ENCODE results near the gene CEL.

The CEL gene

DNA sequence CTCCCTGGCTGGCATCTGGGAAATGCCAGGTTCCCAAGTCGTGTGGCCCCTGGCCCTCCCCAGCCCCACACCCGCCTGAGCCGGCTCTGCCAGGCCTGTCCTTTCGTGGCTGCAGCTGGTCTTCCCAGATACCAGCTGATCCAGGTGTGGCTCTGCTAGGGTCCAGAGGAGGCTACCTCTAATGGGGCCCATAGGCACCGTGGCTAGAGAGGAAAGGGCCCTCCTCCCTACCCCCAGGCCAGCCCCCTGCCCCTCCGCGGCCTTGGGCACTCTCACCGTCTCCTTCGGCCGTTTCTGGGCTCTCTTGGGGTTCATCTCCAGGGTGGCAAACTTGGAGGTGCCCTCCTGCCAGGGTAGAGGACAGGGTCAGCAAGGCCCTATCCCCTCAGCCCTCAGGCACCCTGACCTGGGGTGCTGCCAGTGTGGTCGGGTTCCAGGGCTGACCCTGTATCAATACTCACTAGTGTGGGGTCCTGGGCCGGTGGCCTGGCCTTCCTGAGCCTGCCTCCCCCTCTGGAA is 42.3 kb downstream of the CEL start:
- CTCF ChIA-PET = interaction anchor here (0.7 to 20.8 kb wide), 11 partner anchors 10 to 69 kb away, joined by 3 to 473 read pairs (median 8); no protein-coding TSS in a partner anchor
- TF ChIP-seq, protein P1, sequence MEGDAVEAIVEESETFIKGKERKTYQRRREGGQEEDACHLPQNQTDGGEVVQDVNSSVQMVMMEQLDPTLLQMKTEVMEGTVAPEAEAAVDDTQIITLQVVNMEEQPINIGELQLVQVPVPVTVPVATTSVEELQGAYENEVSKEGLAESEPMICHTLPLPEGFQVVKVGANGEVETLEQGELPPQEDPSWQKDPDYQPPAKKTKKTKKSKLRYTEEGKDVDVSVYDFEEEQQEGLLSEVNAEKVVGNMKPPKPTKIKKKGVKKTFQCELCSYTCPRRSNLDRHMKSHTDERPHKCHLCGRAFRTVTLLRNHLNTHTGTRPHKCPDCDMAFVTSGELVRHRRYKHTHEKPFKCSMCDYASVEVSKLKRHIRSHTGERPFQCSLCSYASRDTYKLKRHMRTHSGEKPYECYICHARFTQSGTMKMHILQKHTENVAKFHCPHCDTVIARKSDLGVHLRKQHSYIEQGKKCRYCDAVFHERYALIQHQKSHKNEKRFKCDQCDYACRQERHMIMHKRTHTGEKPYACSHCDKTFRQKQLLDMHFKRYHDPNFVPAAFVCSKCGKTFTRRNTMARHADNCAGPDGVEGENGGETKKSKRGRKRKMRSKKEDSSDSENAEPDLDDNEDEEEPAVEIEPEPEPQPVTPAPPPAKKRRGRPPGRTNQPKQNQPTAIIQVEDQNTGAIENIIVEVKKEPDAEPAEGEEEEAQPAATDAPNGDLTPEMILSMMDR (IDR thresholded peaks at IDR 0.05; ENCODE audit: control extremely low read depth, extremely low read depth, low read depth, missing control alignments) = no peak
- no peak for DNase-seq (ENCODE audit: extremely low spot score)
- POLR2A ChIA-PET = no interaction called here

DNA sequence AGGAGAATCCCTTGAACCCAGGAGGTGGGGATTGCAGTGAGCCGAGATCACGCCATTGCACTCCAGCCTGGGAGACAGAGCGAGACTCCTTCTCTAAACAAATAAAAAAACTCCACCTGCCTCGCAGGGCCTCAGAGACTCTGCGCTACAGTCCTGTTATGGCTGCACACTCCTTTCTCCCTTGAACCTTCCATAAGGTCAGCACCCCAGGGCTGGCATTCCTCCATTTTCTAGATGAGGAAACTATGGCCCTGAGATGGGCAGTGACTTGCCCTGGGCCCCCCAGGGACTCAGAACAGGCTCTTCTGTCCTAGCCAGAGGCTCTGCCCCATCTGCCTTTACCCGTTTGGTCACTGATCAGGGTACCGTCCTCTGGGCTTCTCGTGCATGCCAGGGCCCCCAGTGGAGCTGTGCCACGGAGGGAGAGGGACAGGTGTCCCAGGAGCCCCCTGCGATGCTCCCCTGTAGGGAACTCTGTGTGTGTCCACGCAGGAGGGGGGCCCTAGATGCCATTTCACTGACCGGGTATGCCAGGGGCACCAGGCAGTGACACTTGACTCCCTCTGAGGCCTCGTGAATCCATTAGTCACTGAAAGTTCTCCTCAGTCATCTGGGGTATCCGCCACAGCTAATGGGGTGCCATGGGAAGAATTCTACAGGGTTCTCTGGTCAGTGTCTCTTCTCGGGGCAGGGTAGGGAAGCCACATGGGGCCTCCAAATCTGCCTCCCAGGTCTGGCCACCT is 43.1 kb downstream of the CEL start:
- POLR2A ChIA-PET = no interaction called here
- TF ChIP-seq, protein P1 (IDR thresholded peaks at IDR 0.05; ENCODE audit: control extremely low read depth, extremely low read depth, low read depth, missing control alignments) = no peak
- DNase-seq (ENCODE audit: extremely low spot score) = no peak
- CTCF ChIA-PET = interaction anchor here (0.8 to 20.8 kb wide), 4 partner anchors 10 to 63 kb away, joined by 3 to 473 read pairs (median 6); no protein-coding TSS in a partner anchor

DNA sequence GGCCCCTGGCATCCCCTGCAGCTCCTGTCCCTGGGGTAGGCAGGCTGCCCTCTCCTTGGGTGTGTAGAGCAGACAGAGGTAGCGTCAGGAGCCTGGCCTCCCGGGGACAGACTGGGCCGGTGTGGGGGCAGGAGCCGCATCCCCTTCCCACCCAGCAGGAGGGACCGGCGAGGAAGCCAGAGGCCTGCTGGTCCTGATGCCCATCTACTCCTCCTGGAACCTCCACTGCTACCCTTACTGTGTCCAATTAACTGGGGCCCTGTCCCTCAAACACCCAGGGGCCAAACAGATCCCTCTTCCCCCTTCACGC is 43.6 kb downstream of the CEL start:
- TF ChIP-seq, protein P1 (IDR thresholded peaks at IDR 0.05; ENCODE audit: control extremely low read depth, extremely low read depth, low read depth, missing control alignments) = no peak
- CTCF ChIA-PET = interaction anchor here (0.8 to 20.8 kb wide), 3 partner anchors 10 to 42 kb away, joined by 3 to 473 read pairs (median 3); no protein-coding TSS in a partner anchor
- no peak for DNase-seq (ENCODE audit: extremely low spot score)
- POLR2A ChIA-PET = interaction anchor here (0.9 kb wide), 1 partner anchor 75 kb away, joined by 3 read pairs; the partner anchor contains the start of gene GTF3C5

DNA sequence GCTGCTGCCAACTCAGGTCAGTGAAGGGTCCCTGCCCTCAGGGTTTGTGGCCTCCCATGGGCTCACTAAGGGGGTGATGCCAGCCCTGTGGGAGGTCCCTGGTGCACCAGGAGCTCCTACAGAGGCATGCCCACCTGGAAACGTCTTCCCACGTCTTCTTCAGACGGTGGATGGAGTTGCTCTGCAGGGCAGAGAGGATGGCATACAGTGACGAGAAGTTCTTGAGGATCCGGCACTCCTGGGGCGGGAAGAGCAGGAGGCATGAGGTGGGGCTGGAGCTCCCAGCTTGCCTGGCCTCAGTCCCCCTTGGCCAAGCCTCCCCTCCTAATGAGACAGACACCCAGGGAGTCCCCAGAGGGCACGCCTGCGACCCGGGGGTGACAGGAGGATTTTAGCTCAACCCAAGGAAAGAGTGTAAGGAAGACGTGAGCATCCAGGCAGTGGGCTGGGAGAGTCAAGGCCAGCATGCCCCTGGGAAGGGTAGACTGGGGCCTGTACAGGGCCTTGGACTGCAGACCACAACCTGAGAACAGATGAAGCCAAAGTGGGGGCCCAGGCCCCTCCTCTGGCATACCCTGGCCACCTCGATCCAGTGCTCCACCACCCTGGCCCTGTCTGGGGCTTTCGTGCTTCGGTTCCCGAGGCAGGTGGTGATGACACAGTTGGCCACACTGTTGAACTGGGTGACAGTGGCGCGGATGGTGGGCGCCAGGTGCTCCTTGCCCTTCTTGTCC is 44.9 kb downstream of the CEL start:
- ChIA-PET CTCF (interaction anchor here (1.0 to 20.8 kb wide), 6 partner anchors 8 to 84 kb away, joined by 3 to 473 read pairs (median 6); no protein-coding TSS in a partner anchor), POLR2A (interaction anchor here (0.9 to 1.0 kb wide), 2 partner anchors 11 to 76 kb away, joined by 3 read pairs; partner anchors contain the start of gene GTF3C5)
- TF ChIP-seq, protein P1 (IDR thresholded peaks at IDR 0.05; ENCODE audit: control extremely low read depth, extremely low read depth, low read depth, missing control alignments) = no peak
- DNase-seq (ENCODE audit: extremely low spot score) = no peak

DNA sequence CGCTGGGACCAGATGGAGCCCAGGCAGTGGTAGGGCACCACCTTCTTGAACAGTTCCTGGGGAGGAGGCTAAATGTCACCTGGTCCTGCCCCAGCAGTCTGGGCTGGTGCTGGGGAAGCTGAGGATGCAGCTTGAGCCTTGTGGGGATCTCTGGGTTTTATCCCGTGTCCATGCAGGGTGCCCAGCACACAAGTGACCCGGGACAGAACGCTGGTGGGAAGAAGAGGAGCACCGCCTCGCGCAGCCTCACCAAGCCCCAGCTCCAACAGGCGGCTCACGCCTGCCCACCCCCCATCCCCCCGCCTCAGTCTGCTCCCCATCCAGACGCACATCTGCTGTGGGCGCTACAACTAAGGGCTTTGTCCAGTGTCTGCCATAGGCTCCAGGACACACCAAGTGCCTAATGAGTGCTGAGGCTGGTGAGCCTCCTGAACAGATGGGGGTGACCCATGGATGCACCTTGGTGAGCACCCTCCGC is 45.5 kb downstream of the CEL start:
- ChIA-PET POLR2A (interaction anchor here (1.0 kb wide), 1 partner anchor 10 kb away, joined by 3 read pairs; no protein-coding TSS in a partner anchor), CTCF (interaction anchor here (1.4 to 20.8 kb wide), 7 partner anchors 12 to 85 kb away, joined by 4 to 473 read pairs (median 8); no protein-coding TSS in a partner anchor)
- TF ChIP-seq, protein P1 (IDR thresholded peaks at IDR 0.05; ENCODE audit: control extremely low read depth, extremely low read depth, low read depth, missing control alignments) = no peak
- DNase-seq (ENCODE audit: extremely low spot score) = no peak

All from GM10248 (cell line).